ENCODE data around the gene TCF25.

TCF25 gene

GRCh38 chr16:89906140-89907025, 33.0 kb downstream of the TCF25 start:
- H3K23ac ChIP-seq (ENCODE audit: low read depth, low read length, poor library complexity) = peak overlapping the region; percentile 69
- no peak overlapping the region for H3K18ac ChIP-seq (ENCODE audit: low read length)
- H4K8ac ChIP-seq (ENCODE audit: low read depth, low read length) = peak overlapping the region; percentile 17
- no peak overlapping the region for H3K4me2 ChIP-seq (ENCODE audit: insufficient read depth, low read length, poor library complexity, severe bottlenecking)
- H3K4me1 ChIP-seq (ENCODE audit: control insufficient read depth in 2 of 2, insufficient read depth in 1 of 2, low read depth in 1 of 2, low read length in 2 of 2) = peaks cover 0 to 1% of the 10 kb centered on the region in 2 donors
- H3K4ac ChIP-seq (ENCODE audit: low read length) = no peak overlapping the region
- no CpG with 5 or more reads among the region's 40 CpGs for WGBS, 2 donors (ENCODE audit: extremely low coverage in 2 of 2, insufficient read length in 2 of 2, insufficient replicate concordance in 1 of 2)
- no peak overlapping the region for H2BK15ac ChIP-seq (ENCODE audit: low read length)
- no peak overlapping the region for H2BK120ac ChIP-seq (ENCODE audit: low read depth, low read length)
- H3K79me1 ChIP-seq (ENCODE audit: low read depth, low read length) = peaks cover 2% of the 10 kb centered on the region
- DNase-seq (ENCODE audit: low spot score) = no peak
- no peak overlapping the region for H2BK5ac ChIP-seq (ENCODE audit: low read length)
- no peak overlapping the region for H4K91ac ChIP-seq (ENCODE audit: low read depth, low read length, poor library complexity)
- H3K36me3 ChIP-seq (replicated peaks in 1 of 2; ENCODE audit: control insufficient read depth in 2 of 2, insufficient read depth in 2 of 2, low read length in 2 of 2) = peaks cover 33 to 79% of the 10 kb centered on the region in 2 donors
- no peak overlapping the region for H2AK5ac ChIP-seq (ENCODE audit: low read depth, low read length)
- H2BK12ac ChIP-seq (ENCODE audit: low read length) = peak overlapping the region; percentile 49
- H3K14ac ChIP-seq (ENCODE audit: low read length) = peak overlapping the region; percentile 47
- H3K9ac ChIP-seq (ENCODE audit: low read depth, low read length, poor library complexity) = peak overlapping the region; percentile 30
- H3K4me3 ChIP-seq (ENCODE audit: low read length in 2 of 2) = peak overlapping the region in 1 of 2 donors; percentile 16
- peaks cover 14 to 18% of the 10 kb centered on the region in 2 donors for H3K9me3 ChIP-seq (replicated peaks in 1 of 2; ENCODE audit: control insufficient read depth in 2 of 2, insufficient read depth in 1 of 2, low read depth in 1 of 2, low read length in 2 of 2)
- no peak overlapping the region for H3K27ac ChIP-seq (replicated peaks; ENCODE audit: low read length)
- H2AFZ ChIP-seq (ENCODE audit: low read length) = no peak overlapping the region
- no peaks in the 10 kb centered on the region for H3K27me3 ChIP-seq (ENCODE audit: control insufficient read depth in 3 of 3, insufficient read depth in 3 of 3, low read depth in 1 of 3, low read length in 3 of 3)

GRCh38 chr16:89907055-89907814, 33.8 kb downstream of the TCF25 start:
- DNase-seq (ENCODE audit: low spot score) = no peak
- no peak overlapping the region for H2BK120ac ChIP-seq (ENCODE audit: low read depth, low read length)
- WGBS, 2 donors (ENCODE audit: extremely low coverage in 2 of 2, insufficient read length in 2 of 2, insufficient replicate concordance in 1 of 2) = no CpG with 5 or more reads among the region's 13 CpGs
- H3K9me3 ChIP-seq (replicated peaks in 1 of 2; ENCODE audit: control insufficient read depth in 2 of 2, insufficient read depth in 1 of 2, low read depth in 1 of 2, low read length in 2 of 2) = peaks cover 14 to 18% of the 10 kb centered on the region in 2 donors
- H3K27me3 ChIP-seq (ENCODE audit: control insufficient read depth in 3 of 3, insufficient read depth in 3 of 3, low read depth in 1 of 3, low read length in 3 of 3) = no peaks in the 10 kb centered on the region
- no peak overlapping the region for H2BK12ac ChIP-seq (ENCODE audit: low read length)
- no peak overlapping the region for H2BK15ac ChIP-seq (ENCODE audit: low read length)
- peak overlapping the region; percentile 47 for H3K14ac ChIP-seq (ENCODE audit: low read length)
- H3K9ac ChIP-seq (ENCODE audit: low read depth, low read length, poor library complexity) = peak overlapping the region; percentile 30
- H3K23ac ChIP-seq (ENCODE audit: low read depth, low read length, poor library complexity) = peak overlapping the region; percentile 69
- no peak overlapping the region for H2AFZ ChIP-seq (ENCODE audit: low read length)
- no peak overlapping the region for H3K18ac ChIP-seq (ENCODE audit: low read length)
- no peak overlapping the region for H3K27ac ChIP-seq (replicated peaks; ENCODE audit: low read length)
- no peak overlapping the region for H3K4me2 ChIP-seq (ENCODE audit: insufficient read depth, low read length, poor library complexity, severe bottlenecking)
- H3K4me3 ChIP-seq (ENCODE audit: low read length in 2 of 2) = no peak overlapping the region
- peak overlapping the region; percentile 17 for H4K8ac ChIP-seq (ENCODE audit: low read depth, low read length)
- H3K4ac ChIP-seq (ENCODE audit: low read length) = no peak overlapping the region
- no peak overlapping the region for H2AK5ac ChIP-seq (ENCODE audit: low read depth, low read length)
- H3K79me1 ChIP-seq (ENCODE audit: low read depth, low read length) = peaks cover 3% of the 10 kb centered on the region
- H3K36me3 ChIP-seq (replicated peaks in 1 of 2; ENCODE audit: control insufficient read depth in 2 of 2, insufficient read depth in 2 of 2, low read length in 2 of 2) = peaks cover 33 to 84% of the 10 kb centered on the region in 2 donors
- no peak overlapping the region for H2BK5ac ChIP-seq (ENCODE audit: low read length)
- peaks cover 0 to 1% of the 10 kb centered on the region in 2 donors for H3K4me1 ChIP-seq (ENCODE audit: control insufficient read depth in 2 of 2, insufficient read depth in 1 of 2, low read depth in 1 of 2, low read length in 2 of 2)
- no peak overlapping the region for H4K91ac ChIP-seq (ENCODE audit: low read depth, low read length, poor library complexity)

GRCh38 chr16:89908236-89908635, 34.8 kb downstream of the TCF25 start:
- H2AFZ ChIP-seq (ENCODE audit: low read length) = no peak overlapping the region
- WGBS, 2 donors (ENCODE audit: extremely low coverage in 2 of 2, insufficient read length in 2 of 2, insufficient replicate concordance in 1 of 2) = no CpG with 5 or more reads among the region's 4 CpGs
- H3K23ac ChIP-seq (ENCODE audit: low read depth, low read length, poor library complexity) = peak overlapping the region; percentile 43
- H3K4me3 ChIP-seq (ENCODE audit: low read length in 2 of 2) = no peak overlapping the region
- H3K4me1 ChIP-seq (ENCODE audit: control insufficient read depth in 2 of 2, insufficient read depth in 1 of 2, low read depth in 1 of 2, low read length in 2 of 2) = peaks cover 0 to 1% of the 10 kb centered on the region in 2 donors
- no peak overlapping the region for H2BK12ac ChIP-seq (ENCODE audit: low read length)
- H3K4ac ChIP-seq (ENCODE audit: low read length) = no peak overlapping the region
- no peak overlapping the region for H2BK15ac ChIP-seq (ENCODE audit: low read length)
- peaks cover 4% of the 10 kb centered on the region for H3K79me1 ChIP-seq (ENCODE audit: low read depth, low read length)
- no peak overlapping the region for H3K27ac ChIP-seq (replicated peaks; ENCODE audit: low read length)
- H3K18ac ChIP-seq (ENCODE audit: low read length) = no peak overlapping the region
- DNase-seq (ENCODE audit: low spot score) = no peak
- H2BK120ac ChIP-seq (ENCODE audit: low read depth, low read length) = no peak overlapping the region
- H2BK5ac ChIP-seq (ENCODE audit: low read length) = no peak overlapping the region
- H4K8ac ChIP-seq (ENCODE audit: low read depth, low read length) = no peak overlapping the region
- H3K14ac ChIP-seq (ENCODE audit: low read length) = no peak overlapping the region
- no peak overlapping the region for H2AK5ac ChIP-seq (ENCODE audit: low read depth, low read length)
- H3K27me3 ChIP-seq (ENCODE audit: control insufficient read depth in 3 of 3, insufficient read depth in 3 of 3, low read depth in 1 of 3, low read length in 3 of 3) = no peaks in the 10 kb centered on the region
- H3K9ac ChIP-seq (ENCODE audit: low read depth, low read length, poor library complexity) = no peak overlapping the region
- no peak overlapping the region for H3K4me2 ChIP-seq (ENCODE audit: insufficient read depth, low read length, poor library complexity, severe bottlenecking)
- peaks cover 33 to 87% of the 10 kb centered on the region in 2 donors for H3K36me3 ChIP-seq (replicated peaks in 1 of 2; ENCODE audit: control insufficient read depth in 2 of 2, insufficient read depth in 2 of 2, low read length in 2 of 2)
- no peak overlapping the region for H4K91ac ChIP-seq (ENCODE audit: low read depth, low read length, poor library complexity)
- H3K9me3 ChIP-seq (replicated peaks in 1 of 2; ENCODE audit: control insufficient read depth in 2 of 2, insufficient read depth in 1 of 2, low read depth in 1 of 2, low read length in 2 of 2) = peaks cover 14 to 18% of the 10 kb centered on the region in 2 donors

All from neuronal stem cell (in vitro differentiated cells).